Esophagus squamous epithelium (tissue), 5 donors: Measurements from ENCODE around the gene NAA15. TPM values are rescaled to one million over a fixed set of nuclear protein-coding genes. Genes with fewer than 3 reads are reported as not detected.

Experiments used
- DNase-seq: peaks from one replicate; lab custom pipeline; 2025; lab: John Stamatoyannopoulos, UW
- H3K27ac ChIP-seq, 4 donors: fragments of 200-600 bp; sonication (generic); one replicate each; pipeline ENCODE4 v1.5.1; 2016 to 2019; ENCODE audit warnings: mild to moderate bottlenecking in 1 of 4
- H3K27me3 ChIP-seq, 4 donors: fragments of 200-600 bp; sonication (generic); 1 replicate in 3 of 4; 2 replicates in 1 of 4; pipeline versions ENCODE4 v1.5.1 to v1.6.0; 2017 to 2021; ENCODE audit warnings: antibody characterized with exemption in 1 of 4
- H3K36me3 ChIP-seq, 3 donors: fragments of 200-600 bp; sonication (generic); one replicate each; pipeline ENCODE4 v1.5.1; 2016 to 2019
- H3K4me1 ChIP-seq, 3 donors: fragments of 200-600 bp; sonication (generic); one replicate each; pipeline ENCODE4 v1.5.1; 2017 to 2019
- H3K4me3 ChIP-seq, 4 donors: fragments of 200-600 bp; sonication (generic); 1 replicate in 3 of 4; 2 replicates in 1 of 4; pipeline ENCODE4 v1.5.1; 2016 to 2019; ENCODE audit warnings: mild to moderate bottlenecking in 2 of 4, moderate library complexity in 1 of 4
- H3K9me3 ChIP-seq, 3 donors: fragments of 200-600 bp; sonication (generic); one replicate each; pipeline ENCODE4 v1.5.1; 2016 to 2019
- CTCF ChIP-seq, 6 experiments: fragments of 450-650 bp in 4 of 6; fragments of 200-600 bp in 2 of 6; sonication (generic) in 2 of 6; IDR thresholded peaks; one replicate each; pipeline ENCODE4 v1.5.1; 2016 to 2019; ENCODE audit warnings: antibody characterized with exemption in 6 of 6, mild to moderate bottlenecking in 4 of 6, moderate library complexity in 4 of 6
- POLR2A ChIP-seq, 4 donors: fragments of 450-650 bp; IDR thresholded peaks; one replicate each; pipeline ENCODE4 v1.6.1; 2017; ENCODE audit warnings: antibody characterized with exemption in 4 of 4, mild to moderate bottlenecking in 4 of 4, moderate library complexity in 3 of 4
- WGBS, 2 donors: methylation state at CpG; one replicate each; pipeline ENCODE4 v1.1.5; 2018; 5-methylcytosine and 5-hydroxymethylcytosine counted together
- intact Hi-C: fragments of 100-400 bp; cut with DNase I; formaldehyde crosslinking; loops from one replicate; pipeline ENCODE4 v1.15.0; 2022
- total RNA-seq, 4 donors: library from RNA; depleted of rRNA; stranded (reverse); fragments of >200 nt; gene quantifications; one replicate each; pipeline ENCODE4 v1.1.0, GENCODE V29; 2016
- donor health status: DM: yes; HTN: yes; CAD: no.

The NAA15 gene
- total RNA-seq, 4 donors from 2014 or later = 28.8 to 51.1 (median 38.4) TPM

GRCh38 chr4:139386421-139386820 lies 85.1 kb downstream of the NAA15 start:
- 96 to 100% methylated on average over 4 of the region's 4 CpGs for WGBS, 2 donors
- H3K27me3 ChIP-seq = no peaks in the 10 kb centered on the region
- H3K9me3 ChIP-seq = no peaks in the 10 kb centered on the region
- peaks cover 0 to 88% (median 0%) of the 10 kb centered on the region in 3 donors for H3K36me3 ChIP-seq
- H3K4me1 ChIP-seq = no peaks in the 10 kb centered on the region
- H3K27ac ChIP-seq = no peak overlapping the region
- TF ChIP-seq CTCF (IDR thresholded peaks at IDR 0.05) (no peak), POLR2A (IDR thresholded peaks at IDR 0.05) (no peak)
- no peak for DNase-seq
- no peak overlapping the region for H3K4me3 ChIP-seq
- intact Hi-C loops = no loop called here

GRCh38 chr4:139389102-139389501 lies 87.8 kb downstream of the NAA15 start:
- TF ChIP-seq POLR2A (IDR thresholded peaks at IDR 0.05) (no peak), CTCF (IDR thresholded peaks at IDR 0.05) (no peak)
- Histone ChIP-seq H3K36me3 (peaks cover 0 to 85% (median 0%) of the 10 kb centered on the region in 3 donors), H3K9me3 (no peaks in the 10 kb centered on the region), H3K4me3 (no peak overlapping the region), H3K27ac (no peak overlapping the region), H3K27me3 (no peaks in the 10 kb centered on the region), H3K4me1 (no peaks in the 10 kb centered on the region)
- intact Hi-C loops = no loop called here
- no peak for DNase-seq

- H3K27ac ChIP-seq = no peak overlapping the region
- TF ChIP-seq POLR2A (IDR thresholded peaks at IDR 0.05) = no peak
- no peak for TF ChIP-seq CTCF (IDR thresholded peaks at IDR 0.05)
- no peaks in the 10 kb centered on the region for H3K27me3 ChIP-seq
- intact Hi-C loops = no loop called here
- H3K36me3 ChIP-seq = peaks cover 0 to 82% (median 0%) of the 10 kb centered on the region in 3 donors
- no peak for DNase-seq
- H3K4me3 ChIP-seq = no peak overlapping the region
- 91 to 97% methylated on average over 1 of the region's 1 CpG for WGBS, 2 donors
- H3K4me1 ChIP-seq = no peaks in the 10 kb centered on the region
- no peaks in the 10 kb centered on the region for H3K9me3 ChIP-seq
Measured at GRCh38 chr4:139389991-139390390, 88.7 kb downstream of the NAA15 start.

- Histone ChIP-seq H3K27ac (no peak overlapping the region), H3K4me3 (no peak overlapping the region), H3K4me1 (no peaks in the 10 kb centered on the region), H3K27me3 (no peaks in the 10 kb centered on the region), H3K36me3 (peaks cover 0 to 80% (median 0%) of the 10 kb centered on the region in 3 donors), H3K9me3 (no peaks in the 10 kb centered on the region)
- no peak for DNase-seq
- TF ChIP-seq CTCF (IDR thresholded peaks at IDR 0.05) (no peak), POLR2A (IDR thresholded peaks at IDR 0.05) (no peak)
- 89 to 100% methylated on average over 2 of the region's 2 CpGs for WGBS, 2 donors
- intact Hi-C loops = no loop called here
Measured at GRCh38 chr4:139391731-139392130, 90.4 kb downstream of the NAA15 start.

GRCh38 chr4:139392797-139393196 lies 91.5 kb downstream of the NAA15 start:
- Histone ChIP-seq H3K27ac (no peak overlapping the region), H3K27me3 (no peaks in the 10 kb centered on the region), H3K4me1 (no peaks in the 10 kb centered on the region), H3K9me3 (no peaks in the 10 kb centered on the region), H3K36me3 (peaks cover 0 to 80% (median 0%) of the 10 kb centered on the region in 3 donors), H3K4me3 (no peak overlapping the region)
- no peak for DNase-seq
- no peak for TF ChIP-seq POLR2A (IDR thresholded peaks at IDR 0.05)
- 78 to 80% methylated on average over 4 of the region's 4 CpGs for WGBS, 2 donors
- intact Hi-C loops = no loop called here

- intact Hi-C loops = no loop called here
- DNase-seq = no peak
- H3K4me1 ChIP-seq = no peaks in the 10 kb centered on the region
- peaks cover 0 to 30% (median 0%) of the 10 kb centered on the region in 3 donors for H3K36me3 ChIP-seq
- no peak overlapping the region for H3K27ac ChIP-seq
- H3K4me3 ChIP-seq = no peak overlapping the region
- no peaks in the 10 kb centered on the region for H3K27me3 ChIP-seq
- TF ChIP-seq POLR2A (IDR thresholded peaks at IDR 0.05) (no peak), CTCF (IDR thresholded peaks at IDR 0.05) (no peak)
- H3K9me3 ChIP-seq = no peaks in the 10 kb centered on the region
- WGBS, 2 donors = 90 to 94% methylated on average over 3 of the region's 3 CpGs
Measured at GRCh38 chr4:139401368-139401767, 100.1 kb downstream of the NAA15 start.
